DLD1 (cell line): ENCODE data around the gene DENND6A.
"Not testable (repeated sequence)": the region's sequence is repeated elsewhere in the genome, so short reads cannot be mapped to it uniquely, and the experiment has no call there.

Experiments
- in situ Hi-C: cut with HindIII; loops from 2 replicates; pipeline ENCODE4 v1.10.0; 2017; ENCODE audit warnings: low sequenced_read_pairs

The DENND6A gene

DNA sequence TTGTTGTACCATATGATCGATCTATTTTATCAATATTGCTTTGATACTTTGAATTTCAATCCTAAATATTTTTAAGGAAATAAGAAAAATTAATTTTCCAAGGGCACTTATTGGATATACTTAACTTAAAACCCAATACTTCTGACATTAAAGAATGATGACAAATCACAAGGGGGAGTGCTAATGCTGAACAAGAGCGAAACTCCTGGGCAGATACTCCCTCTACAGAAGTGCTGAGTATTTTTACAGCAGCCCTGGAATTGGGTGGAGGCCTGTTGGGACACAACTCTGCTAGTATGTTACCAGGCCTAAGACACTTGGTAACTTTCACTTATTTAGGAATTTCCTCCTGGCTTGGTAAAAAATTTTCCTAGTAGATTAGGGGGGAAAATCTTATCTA lies 46.2 kb downstream of the DENND6A start:
- in situ Hi-C loops: no loop called here

DNA sequence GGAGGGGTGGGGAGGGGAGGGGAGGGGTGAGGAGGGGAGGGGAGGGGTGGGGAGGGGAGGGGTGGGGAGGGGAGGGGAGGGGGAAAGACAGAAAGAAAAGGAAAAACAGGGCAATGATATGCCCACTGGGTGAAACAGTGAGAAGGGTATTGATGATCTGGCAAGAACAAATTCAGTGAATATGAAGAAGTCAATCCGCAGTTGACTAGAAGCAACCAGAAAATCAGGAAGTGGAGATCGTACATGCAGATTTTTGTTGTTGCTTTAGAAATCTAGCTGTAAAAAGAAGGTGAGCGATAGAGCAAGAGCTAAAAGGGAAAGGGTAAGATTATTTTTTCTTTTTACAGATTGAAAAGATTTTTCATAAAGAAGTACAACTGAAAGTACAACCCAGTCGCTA lies 48.1 kb downstream of the DENND6A start:
- in situ Hi-C loops: no loop called here

DNA sequence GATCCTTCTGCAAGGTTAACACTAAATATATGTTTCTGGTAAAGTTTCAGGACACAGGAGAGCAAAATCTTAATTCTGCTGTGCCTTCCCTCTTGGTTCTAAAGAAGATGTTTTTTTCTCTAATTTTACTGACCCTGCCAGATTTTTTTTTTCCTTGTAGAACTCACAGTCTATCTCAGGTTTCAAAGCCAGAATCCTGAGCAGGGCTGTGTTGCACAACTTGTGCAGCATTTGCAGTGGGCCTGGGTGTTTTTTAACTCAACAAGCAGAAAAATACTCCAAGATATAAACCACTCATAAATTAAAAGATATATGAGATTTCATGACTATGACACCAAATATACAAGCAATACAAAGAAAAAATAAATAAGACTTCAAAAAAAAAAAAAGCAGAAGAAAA lies 55.5 kb downstream of the DENND6A start:
- in situ Hi-C loops: no loop called here

DNA sequence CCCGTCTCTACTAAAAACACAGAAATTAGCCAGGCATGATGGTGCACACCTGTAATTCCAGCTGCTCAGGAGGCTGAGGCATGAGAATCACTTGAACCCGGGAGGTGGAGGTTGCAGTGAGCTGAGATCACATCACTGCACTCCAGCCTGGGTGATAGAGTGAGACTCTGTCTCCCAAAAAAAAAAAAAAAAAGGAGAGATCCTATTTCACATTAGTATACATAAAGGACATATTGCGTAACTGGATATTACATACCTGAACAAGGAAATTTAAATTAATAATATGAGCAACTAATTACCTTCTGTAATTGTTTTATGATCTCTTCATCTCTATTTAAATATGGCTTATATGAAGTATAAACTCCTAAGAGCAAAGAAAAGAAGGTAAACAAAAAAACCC lies 58.6 kb downstream of the DENND6A start:
- in situ Hi-C loops: not testable (repeated sequence)

DNA sequence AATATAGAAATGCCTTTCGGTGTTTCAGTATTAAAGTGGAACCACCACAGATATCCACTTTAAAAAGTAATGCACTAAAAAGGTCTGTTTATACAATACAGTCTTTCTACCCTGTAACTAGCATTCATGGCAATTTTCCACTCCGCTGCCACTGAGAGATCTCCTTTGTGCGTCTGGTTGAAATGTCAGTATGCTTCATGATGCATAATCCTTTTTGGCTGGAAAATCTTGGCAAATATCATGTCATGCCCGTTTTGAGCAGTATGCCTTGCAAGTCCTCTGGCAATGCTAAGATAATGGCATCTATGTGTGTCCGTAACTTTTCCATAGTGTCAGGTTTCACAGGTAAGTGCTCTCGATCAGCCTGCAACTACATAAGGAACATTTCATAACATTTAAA lies 64.9 kb downstream of the DENND6A start:
- in situ Hi-C loops: no loop called here

DNA sequence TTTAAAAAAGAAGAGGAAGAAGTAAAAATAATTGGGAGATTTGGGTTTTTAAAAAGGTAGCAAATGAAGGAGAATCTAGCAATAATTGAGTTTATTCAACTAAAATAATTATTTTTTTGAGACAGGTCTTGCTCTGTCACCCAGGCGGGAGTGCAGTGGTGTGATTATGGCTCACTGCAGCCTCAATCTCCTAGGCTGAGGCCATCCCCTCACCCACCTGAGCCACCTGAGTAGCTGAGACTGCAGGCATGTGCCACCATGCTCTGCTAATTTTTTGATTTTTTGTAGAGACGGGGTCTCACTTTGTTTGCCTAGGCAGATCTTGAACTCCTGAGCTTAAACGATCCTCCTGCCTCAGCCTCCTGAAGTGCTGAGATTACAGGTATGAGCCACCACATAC lies 68.1 kb downstream of the DENND6A start:
- in situ Hi-C loops: no loop called here

DNA sequence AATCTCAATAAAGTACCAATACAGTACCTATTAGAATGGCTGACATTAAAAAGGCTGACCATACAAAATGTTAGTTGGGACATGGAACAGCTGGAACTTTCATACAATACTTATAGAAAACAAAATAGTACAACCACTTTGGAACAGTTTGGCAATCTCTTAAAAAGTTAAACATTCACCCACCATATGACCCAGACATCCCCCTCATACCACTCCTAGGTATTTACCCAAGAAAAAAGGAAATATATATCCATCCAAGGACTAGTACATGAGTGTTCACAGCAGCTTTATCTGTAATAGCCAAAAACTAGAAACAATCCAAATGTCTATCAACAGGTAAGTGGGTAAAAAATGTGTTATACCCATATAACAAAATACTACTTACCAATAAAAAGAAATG lies 70.5 kb downstream of the DENND6A start:
- in situ Hi-C loops: no loop called here

DNA sequence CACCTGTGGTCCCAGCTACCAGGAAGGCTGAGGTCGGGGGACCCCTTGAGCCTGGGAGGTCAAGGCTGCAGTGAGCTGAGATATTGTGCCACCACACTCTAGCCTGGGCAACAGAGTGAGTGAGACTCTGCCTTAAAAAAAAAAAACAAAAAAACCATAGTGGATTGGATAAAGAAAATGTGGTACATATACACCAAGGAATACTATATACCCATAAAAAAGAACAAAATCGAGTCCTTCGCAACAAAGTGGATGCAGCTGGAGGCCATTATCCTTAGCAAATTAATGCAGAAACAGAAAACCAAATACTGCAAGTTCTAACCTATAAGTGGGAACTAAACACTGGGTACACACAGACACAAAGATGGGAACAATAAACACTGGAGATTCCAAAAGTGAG lies 75.1 kb downstream of the DENND6A start:
- in situ Hi-C loops: no loop called here

DNA sequence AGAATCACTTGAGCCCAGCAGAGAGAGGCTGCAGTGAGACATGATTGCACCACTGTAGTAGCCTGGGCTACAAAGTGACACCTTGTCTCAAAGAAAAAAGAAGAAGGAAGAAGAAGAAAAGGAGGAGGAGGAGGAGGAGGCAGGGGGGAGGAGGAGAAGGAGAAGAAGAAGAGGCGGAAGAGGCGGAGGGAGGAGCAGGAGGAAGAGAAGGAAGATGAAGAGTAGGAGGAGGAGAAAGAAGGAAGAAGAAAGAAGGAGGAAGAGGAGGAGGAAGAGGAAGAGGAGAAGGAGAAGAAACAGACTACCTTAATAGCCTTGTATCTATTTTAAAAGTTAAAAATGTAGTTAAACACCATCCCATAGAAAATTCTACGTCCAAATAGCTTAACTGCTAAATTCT lies 76.6 kb downstream of the DENND6A start:
- in situ Hi-C loops: no loop called here

DNA sequence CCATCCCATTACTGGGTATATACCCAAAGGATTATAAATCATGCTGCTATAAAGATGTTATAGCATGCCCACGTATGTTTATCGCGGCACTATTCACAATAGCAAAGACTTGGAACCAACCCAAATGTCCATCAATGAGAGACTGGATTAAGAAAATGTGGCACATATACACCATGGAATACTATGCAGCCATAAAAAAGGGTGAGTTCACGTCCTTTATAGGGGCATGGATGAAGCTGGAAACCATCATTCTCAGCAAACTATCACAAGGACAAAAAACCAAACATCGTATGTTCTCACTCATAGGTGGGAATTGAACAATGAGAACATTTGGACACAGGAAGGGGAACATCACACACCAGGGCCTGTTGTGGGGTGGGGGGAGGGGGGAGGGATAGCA lies 81.0 kb downstream of the DENND6A start:
- in situ Hi-C loops: not testable (repeated sequence)

DNA sequence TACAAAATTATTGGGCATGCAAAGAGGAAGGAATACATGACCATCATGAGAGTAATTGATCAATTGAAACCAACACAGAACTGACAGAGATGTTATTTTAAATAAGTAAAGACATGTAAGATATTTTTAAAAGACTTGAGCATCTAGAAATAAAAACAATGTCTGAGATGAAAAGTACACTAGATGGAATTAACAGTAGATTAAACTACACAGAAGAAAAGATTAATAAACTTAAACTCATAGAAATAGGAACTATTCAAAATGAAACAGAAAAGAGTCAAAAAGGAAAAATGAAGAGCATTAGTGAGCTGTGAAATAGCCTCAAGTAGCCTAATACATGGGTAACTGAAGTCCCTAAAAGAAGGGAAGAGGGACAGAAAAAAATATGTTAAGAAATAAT lies 87.2 kb downstream of the DENND6A start:
- in situ Hi-C loops: no loop called here

DNA sequence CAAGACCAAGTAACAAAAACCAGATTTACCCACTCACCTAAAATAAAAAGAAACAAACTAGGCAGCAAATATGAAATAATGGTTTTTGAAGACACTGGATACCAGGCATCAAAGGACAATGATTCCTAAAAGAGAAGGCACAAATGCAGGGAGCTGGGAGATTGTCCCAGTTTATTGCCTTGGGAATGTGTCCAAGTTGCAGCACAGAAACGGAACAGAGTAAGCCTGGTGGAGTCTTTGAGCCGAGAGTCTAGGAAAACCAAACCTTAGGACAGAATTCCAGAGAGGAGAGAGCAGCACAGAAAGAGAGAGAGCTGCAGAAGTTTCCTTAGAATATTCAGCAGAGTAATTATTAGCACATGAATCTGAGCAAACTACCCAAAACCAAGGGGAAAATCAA lies 87.9 kb downstream of the DENND6A start:
- in situ Hi-C loops: no loop called here

DNA sequence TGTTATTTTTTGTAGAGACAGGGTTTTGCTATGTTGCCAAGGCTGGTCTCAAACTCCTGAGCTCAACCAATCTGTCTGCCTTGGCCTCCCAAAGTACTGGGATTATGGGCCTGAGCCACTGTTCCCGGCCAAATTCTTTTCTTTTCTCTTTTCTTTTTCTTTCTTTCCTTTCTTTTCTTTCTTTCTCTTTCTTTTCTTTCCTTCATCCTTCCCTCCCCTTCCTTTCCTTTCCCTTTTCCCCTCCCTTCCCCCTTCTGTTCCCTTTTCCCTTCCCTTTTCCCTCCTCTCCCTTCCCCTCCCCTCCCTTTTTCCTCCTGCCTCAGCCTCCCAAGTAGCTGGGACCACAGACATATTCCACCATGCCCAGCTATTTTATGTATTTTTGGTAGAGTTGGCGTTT lies 92.7 kb downstream of the DENND6A start:
- in situ Hi-C loops: no loop called here

DNA sequence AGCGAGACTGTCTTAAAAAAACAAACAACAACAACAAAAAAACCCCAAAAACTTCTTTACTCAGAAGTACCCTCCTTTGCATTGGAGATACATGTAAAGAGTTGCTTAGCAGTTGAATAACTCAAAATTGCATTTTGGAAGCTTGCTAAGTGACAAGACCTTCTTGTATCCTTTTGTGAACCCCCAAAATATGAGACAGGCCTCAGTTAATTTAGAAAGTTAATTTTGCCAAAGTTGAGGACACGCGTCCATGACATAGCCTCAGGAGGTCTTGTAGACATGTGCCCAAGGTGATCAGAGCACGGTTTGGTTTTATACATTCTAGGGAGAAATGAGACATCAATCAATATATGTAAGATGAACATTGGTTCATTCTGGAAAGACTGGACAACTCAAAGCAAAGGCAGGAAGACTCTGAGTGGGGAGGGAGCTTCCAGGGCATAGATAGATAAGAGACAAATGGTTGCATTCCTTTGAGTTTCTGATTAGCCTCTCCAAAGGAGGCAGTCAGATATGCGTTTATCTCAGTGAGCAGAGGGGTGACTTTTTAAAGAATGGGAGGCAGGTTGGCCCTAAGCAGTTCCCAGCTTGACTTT lies 94.0 kb downstream of the DENND6A start:
- in situ Hi-C loops: no loop called here

DNA sequence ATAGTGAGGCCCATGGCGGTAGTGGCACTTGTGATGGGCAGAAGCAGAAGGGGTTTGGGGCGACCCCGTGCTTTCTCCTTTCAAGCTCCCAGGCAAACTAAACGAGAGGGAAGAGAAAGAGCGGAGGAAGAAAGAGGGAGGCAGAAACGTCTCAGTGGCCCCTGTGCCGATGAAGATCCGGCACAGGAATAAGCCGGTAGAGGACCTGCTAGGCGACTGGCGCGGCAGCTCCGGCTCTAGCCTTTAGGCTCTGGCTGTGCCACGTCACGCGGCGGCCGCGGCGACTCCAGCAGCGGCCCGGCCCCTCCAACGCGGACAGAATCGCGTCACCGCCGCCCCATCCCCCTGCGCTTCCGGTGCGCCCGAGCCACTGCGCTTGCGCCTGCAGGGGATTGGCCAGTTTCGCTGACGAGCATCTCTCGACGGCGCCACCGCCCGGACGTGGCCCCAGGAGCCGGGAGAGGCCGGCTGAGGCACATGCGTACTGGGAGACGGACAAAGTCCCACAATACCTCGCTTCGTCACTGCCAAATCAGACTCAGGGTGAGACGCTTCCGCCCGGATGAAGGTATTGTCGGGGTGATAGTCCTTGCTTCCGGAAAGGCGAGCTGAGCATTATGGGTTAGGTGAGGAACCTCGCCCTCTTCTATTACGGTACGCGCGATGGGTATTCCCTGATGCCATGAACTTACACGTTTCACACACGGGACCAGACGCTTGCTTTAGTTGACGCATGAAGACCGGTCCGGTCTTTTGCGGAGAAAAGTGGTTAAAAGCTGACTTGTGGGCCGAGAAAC lies 95.6 kb downstream of the DENND6A start, which contains the start of gene ARF4:
Gene ARF4 (minus strand): TSS at position 218 of the 797 bp plus-strand sequence. CDS start 204 bp downstream, at position 14.
- in situ Hi-C loops: no loop called here

DNA sequence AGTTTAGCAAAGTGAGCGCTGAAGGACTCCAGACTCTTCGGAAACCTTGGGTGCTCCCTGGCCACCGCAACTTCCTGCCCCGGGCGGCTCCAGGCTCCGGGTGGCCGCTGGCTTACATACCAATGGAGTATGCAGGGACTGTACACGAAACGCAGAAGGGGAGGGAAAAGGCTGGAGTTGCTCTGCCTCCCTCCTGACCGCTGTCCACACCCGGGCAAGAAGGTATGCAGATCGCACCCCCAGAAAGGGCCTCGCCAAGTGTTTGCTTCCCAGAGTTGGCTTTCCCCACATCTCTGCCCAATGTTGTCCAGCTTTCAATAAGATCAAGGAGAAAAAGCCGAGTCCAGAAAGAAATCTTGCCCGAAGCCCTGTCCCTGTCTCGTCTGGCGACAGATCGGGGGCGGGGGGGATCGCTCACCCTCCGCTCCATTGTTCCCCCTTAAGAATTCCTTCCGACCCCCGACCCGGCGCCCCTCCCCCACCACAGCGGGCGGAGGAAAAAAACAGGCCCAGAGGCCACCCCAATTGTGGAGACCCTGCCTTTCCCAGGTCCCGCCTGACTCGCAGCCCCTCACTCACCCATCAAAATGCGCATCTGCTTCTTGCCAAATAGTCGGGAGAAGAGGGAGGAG lies 96.3 kb downstream of the DENND6A start:
- in situ Hi-C loops: no loop called here

DNA sequence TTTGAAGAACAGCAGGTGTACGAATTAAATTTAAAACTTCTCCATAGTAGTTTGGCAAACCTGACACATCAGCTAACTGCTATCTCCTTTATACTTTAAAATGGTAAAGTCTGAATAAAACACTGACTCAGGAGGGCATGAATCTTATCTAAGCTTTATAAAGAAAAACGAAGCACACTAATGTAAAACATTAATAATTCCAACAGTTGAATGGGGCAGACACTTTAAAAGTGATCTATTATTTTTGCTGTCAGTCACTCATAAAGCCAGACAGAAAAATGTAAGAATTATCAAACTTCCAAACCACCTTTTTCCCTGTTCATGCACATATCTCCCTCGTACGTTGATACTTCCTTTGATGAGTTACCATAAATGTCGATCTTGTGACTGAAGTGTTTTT lies 98.3 kb downstream of the DENND6A start:
- in situ Hi-C loops: no loop called here

DNA sequence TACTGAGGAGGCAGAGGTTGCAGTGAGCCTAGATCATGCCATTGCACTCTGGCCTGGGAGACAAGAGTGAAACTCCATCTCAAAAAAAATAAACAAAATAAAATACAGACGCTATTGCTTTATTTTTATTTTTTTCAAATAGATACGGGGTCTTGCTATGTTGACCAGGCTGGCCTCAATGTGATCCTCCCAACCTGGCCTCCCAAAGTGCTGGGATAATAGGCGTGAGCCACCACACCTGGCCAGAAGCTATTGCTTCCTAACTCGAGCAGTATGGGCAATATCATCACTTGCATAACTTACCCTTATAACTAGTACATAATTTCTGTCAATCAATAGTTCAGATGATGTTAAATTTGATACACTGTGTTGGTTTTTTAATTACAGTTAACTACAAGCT lies 98.7 kb downstream of the DENND6A start:
- in situ Hi-C loops: no loop called here

DNA sequence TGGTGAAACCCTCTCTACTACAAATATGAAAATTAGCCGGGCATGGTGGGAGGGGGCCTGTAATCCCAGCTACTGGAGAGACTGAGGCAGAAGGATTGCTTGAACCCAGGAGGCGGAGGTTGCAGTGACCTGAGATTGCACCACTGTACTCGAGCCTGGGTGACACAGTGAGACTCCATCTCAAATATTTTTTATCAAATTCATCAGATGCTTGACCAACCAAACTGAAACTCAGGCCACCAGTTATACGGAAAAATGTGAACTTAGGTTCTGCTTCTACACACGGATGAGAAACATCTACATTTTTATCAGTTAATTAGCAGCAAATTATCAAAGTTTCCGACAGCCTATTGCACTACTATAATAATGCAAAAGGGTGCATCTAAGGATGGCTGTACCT lies 100.6 kb downstream of the DENND6A start:
- in situ Hi-C loops: no loop called here

DNA sequence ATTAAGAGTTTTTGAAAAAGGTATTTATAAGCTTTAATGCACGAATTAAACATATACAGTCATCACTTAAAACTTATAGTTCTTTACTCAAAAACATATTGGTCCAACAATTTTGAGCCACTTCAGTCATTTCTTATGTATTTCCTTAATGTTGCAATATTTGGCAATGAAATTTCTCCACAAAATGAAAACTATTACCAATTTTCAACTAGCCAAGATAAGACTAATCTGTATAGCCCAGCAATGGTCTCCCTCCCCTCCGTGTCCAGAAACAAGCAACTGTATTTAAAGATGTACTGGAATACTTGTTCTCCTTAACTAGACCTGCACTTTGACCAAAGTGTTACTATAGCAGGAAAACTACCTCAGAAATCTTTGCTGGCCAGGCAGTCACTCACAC lies 105.0 kb downstream of the DENND6A start:
- in situ Hi-C loops: no loop called here

DNA sequence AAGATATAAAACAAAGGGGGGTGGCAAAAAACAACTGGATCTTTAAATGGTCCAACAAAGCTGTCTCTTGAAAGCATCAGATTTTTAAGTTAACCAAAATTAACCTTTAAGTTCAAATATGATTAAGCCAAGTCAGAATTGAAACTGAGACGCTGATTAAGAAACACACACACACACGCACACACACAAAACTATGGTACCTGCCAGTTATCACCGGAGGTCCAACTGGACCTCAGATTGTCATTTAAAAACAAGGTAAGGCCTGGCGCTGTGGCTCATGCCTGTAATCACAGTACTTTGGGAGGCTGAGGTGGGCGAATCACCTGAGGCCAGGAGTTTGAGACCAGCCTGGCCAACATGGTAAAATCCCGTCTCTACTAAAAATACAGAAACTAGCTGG lies 106.1 kb downstream of the DENND6A start:
- in situ Hi-C loops: no loop called here

DNA sequence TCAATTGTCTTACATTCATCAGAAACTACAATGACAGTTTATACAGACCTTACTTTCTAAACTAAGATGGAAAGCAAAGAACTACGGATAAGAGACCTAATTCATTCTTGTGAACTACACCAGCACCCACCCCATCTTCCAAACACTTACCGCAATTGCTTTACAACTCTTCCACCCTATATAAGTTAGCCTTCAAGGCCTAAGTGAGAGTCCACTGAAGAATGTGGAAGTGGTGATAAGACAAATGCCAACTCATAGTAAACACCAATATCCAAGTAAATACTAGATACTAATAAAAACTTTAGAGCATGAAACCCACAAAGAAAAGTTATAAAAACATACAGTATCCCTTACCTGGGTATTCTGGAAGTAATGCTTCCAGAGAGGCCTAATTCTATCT lies 109.3 kb downstream of the DENND6A start:
- in situ Hi-C loops: no loop called here
